IMR-90 (cell line): ENCODE measurements around the gene PRR16. TPM values are rescaled to one million over a fixed set of nuclear protein-coding genes. Genes with fewer than 3 reads are reported as not detected.

Source experiments
- ATAC-seq: fragments of 200-7000 bp; cut with Tn5 transposase; 2 replicates; pipeline ENCODE4 v1.9.1; 2020; ENCODE audit warnings: low read depth, mild to moderate bottlenecking, moderate library complexity
- BruUV-seq: library from RNA; stranded (reverse); fragments of 400-500 nt; replicated peaks from 2 replicates; lab custom pipeline; 2021; lab: Mats Ljungman, UMichigan
- CTCF ChIA-PET: fragments of 300-600 bp; formaldehyde crosslinking; extraction: SDS; loops from one replicate; lab custom pipeline; 2021; ENCODE audit warnings: antibody characterized with exemption; lab: Yijun Ruan, JAX
- POLR2A ChIA-PET: fragments of 300-600 bp; sonication (Branson Sonifier 250); formaldehyde crosslinking; loops from one replicate; lab custom pipeline; 2022; ENCODE audit warnings: antibody characterized with exemption; ENCODE audit not compliant: unreplicated experiment; lab: Charles Lee
- DNase-seq: peaks from one replicate; pipeline ENCODE4 v3.0.0; 2013
- H2AFZ ChIP-seq: replicated peaks from 2 replicates; pipeline ENCODE3; 2013; ENCODE audit warnings: low read length, mild to moderate bottlenecking; ENCODE audit not compliant: poor library complexity
- H2AK5ac ChIP-seq: 2 replicates; pipeline ENCODE4 v1.6.1; 2013; ENCODE audit warnings: low read depth, low read length, inconsistent platforms
- H2AK9ac ChIP-seq: replicated peaks from 2 replicates; pipeline ENCODE3; 2013; ENCODE audit warnings: mild to moderate bottlenecking, low read depth, low read length, moderate library complexity; ENCODE audit not compliant: poor library complexity
- H2BK120ac ChIP-seq: 2 replicates; pipeline ENCODE4 v1.6.1; 2013; ENCODE audit warnings: low read depth, low read length, inconsistent platforms
- H2BK15ac ChIP-seq: 3 replicates; pipeline ENCODE4 v1.6.1; 2013; ENCODE audit warnings: low read depth, low read length, inconsistent platforms
- H2BK20ac ChIP-seq: 2 replicates; pipeline ENCODE4 v1.6.1; 2013; ENCODE audit warnings: low read depth, mild to moderate bottlenecking, inconsistent platforms, low read length, moderate library complexity
- H2BK5ac ChIP-seq: 2 replicates; pipeline ENCODE4 v1.6.1; 2013; ENCODE audit warnings: mild to moderate bottlenecking, low read depth, low read length, inconsistent platforms; ENCODE audit not compliant: poor library complexity, severe bottlenecking
- H3K14ac ChIP-seq: replicated peaks from 2 replicates; pipeline ENCODE4 v1.6.1; 2013; ENCODE audit warnings: low read depth, low read length, inconsistent platforms
- H3K18ac ChIP-seq: 2 replicates; pipeline ENCODE4 v1.6.1; 2013; ENCODE audit warnings: low read depth, low read length, control low read depth
- H3K23ac ChIP-seq: 2 replicates; pipeline ENCODE4 v1.6.1; 2013; ENCODE audit warnings: low read depth, low read length, inconsistent platforms
- H3K27ac ChIP-seq: 2 replicates; pipeline ENCODE4 v1.5.1; 2013; ENCODE audit warnings: mild to moderate bottlenecking, control low read depth, low read length; ENCODE audit not compliant: insufficient read depth
- H3K27me3 ChIP-seq: 2 replicates; pipeline ENCODE4 v1.6.1; 2013; ENCODE audit warnings: low read length; ENCODE audit not compliant: control insufficient read depth, insufficient read depth
- H3K36me3 ChIP-seq: 2 replicates; pipeline ENCODE4 v1.6.1; 2013; ENCODE audit warnings: low read length, mixed read lengths; ENCODE audit not compliant: control insufficient read depth, insufficient read depth
- H3K4ac ChIP-seq: 2 replicates; pipeline ENCODE4 v1.6.1; 2013; ENCODE audit warnings: low read depth, low read length, inconsistent platforms
- H3K4me1 ChIP-seq: 2 replicates; pipeline ENCODE4 v1.6.1; 2013; ENCODE audit warnings: low read length, mixed read lengths; ENCODE audit not compliant: control insufficient read depth, insufficient read depth
- H3K4me2 ChIP-seq: 2 replicates; pipeline ENCODE4 v1.6.1; 2013; ENCODE audit warnings: low read depth, mild to moderate bottlenecking, control low read depth, low read length, moderate library complexity
- H3K4me3 ChIP-seq: 2 replicates; pipeline ENCODE4 v1.5.1; 2013; ENCODE audit warnings: low read depth, mild to moderate bottlenecking, control low read depth, low read length, moderate library complexity; ENCODE audit not compliant: insufficient read depth
- H3K56ac ChIP-seq: 2 replicates; pipeline ENCODE4 v1.6.1; 2013; ENCODE audit warnings: low read length, inconsistent platforms; ENCODE audit not compliant: insufficient read depth; ENCODE audit errors: extremely low read depth
- H3K79me1 ChIP-seq, 2 experiments: 2 replicates each; pipeline ENCODE4 v1.6.1; 2013; ENCODE audit warnings: low read length in 2 of 2, inconsistent platforms in 1 of 2, low read depth in 1 of 2
- H3K9ac ChIP-seq: 2 replicates; pipeline ENCODE4 v1.6.1; 2013; ENCODE audit warnings: low read depth, low read length, control low read depth
- H3K9me1 ChIP-seq: 2 replicates; pipeline ENCODE4 v1.6.1; 2013; ENCODE audit warnings: low read length, inconsistent platforms; ENCODE audit not compliant: insufficient read depth
- H3K9me3 ChIP-seq: 2 replicates; pipeline ENCODE4 v1.6.1; 2013; ENCODE audit warnings: low read length; ENCODE audit not compliant: control insufficient read depth, insufficient read depth
- H4K20me1 ChIP-seq: 2 replicates; pipeline ENCODE4 v1.6.1; 2013; ENCODE audit warnings: low read length, inconsistent platforms; ENCODE audit not compliant: insufficient read depth
- H4K5ac ChIP-seq: 2 replicates; pipeline ENCODE4 v1.6.1; 2013; ENCODE audit warnings: mild to moderate bottlenecking, low read depth, low read length, control low read depth
- H4K8ac ChIP-seq, 2 experiments: 2 replicates each; pipeline ENCODE4 v1.6.1; 2013; ENCODE audit warnings: low read depth in 2 of 2, low read length in 2 of 2, control low read depth in 1 of 2, inconsistent platforms in 1 of 2
- H4K91ac ChIP-seq: 2 replicates; pipeline ENCODE4 v1.6.1; 2013; ENCODE audit warnings: low read depth, low read length, inconsistent platforms; ENCODE audit not compliant: insufficient read depth
- BHLHE40 ChIP-seq: fragments of 150-350 bp; IDR thresholded peaks from 2 replicates; pipeline ENCODE4 v1.6.1; 2016; ENCODE audit warnings: mild to moderate bottlenecking, low read depth, low read length
- CEBPB ChIP-seq: IDR thresholded peaks from 2 replicates; pipeline ENCODE4 v1.6.1; 2012; ENCODE audit warnings: low read depth, low read length, improper control_type of control experiment
- CHD1 ChIP-seq: IDR thresholded peaks from 2 replicates; pipeline ENCODE4 v1.6.1; 2012; ENCODE audit warnings: low read depth, low read length, improper control_type of control experiment
- ELK1 ChIP-seq: fragments of 150-350 bp; IDR thresholded peaks from 2 replicates; pipeline ENCODE4 v1.6.1; 2016; ENCODE audit warnings: low read depth, mild to moderate bottlenecking, low read length, moderate library complexity, borderline replicate concordance
- MAFK ChIP-seq: IDR thresholded peaks from 2 replicates; pipeline ENCODE4 v1.6.1; 2012; ENCODE audit warnings: low read depth, low read length, improper control_type of control experiment
- MAZ ChIP-seq: IDR thresholded peaks from 2 replicates; pipeline ENCODE4 v1.6.1; 2012; ENCODE audit warnings: low read depth, mild to moderate bottlenecking, low read length, improper control_type of control experiment, moderate library complexity, borderline replicate concordance
- MXI1 ChIP-seq: IDR thresholded peaks from 2 replicates; pipeline ENCODE4 v1.6.1; 2012; ENCODE audit warnings: low read depth, mild to moderate bottlenecking, low read length, moderate library complexity, borderline replicate concordance
- NFE2L2 ChIP-seq: fragments of 150-350 bp; IDR thresholded peaks from 2 replicates; pipeline ENCODE4 v1.6.1; 2016; ENCODE audit warnings: low read depth, mild to moderate bottlenecking, low read length
- POLR2A ChIP-seq: IDR thresholded peaks from 2 replicates; pipeline ENCODE4 v1.6.1; 2012; ENCODE audit warnings: mild to moderate bottlenecking, low read depth, low read length
- RAD21 ChIP-seq: IDR thresholded peaks from 2 replicates; pipeline ENCODE4 v1.6.1; 2012; ENCODE audit warnings: low read length, improper control_type of control experiment
- RCOR1 ChIP-seq: IDR thresholded peaks from 2 replicates; pipeline ENCODE4 v1.6.1; 2012; ENCODE audit warnings: mild to moderate bottlenecking, low read length, improper control_type of control experiment; ENCODE audit not compliant: insufficient replicate concordance
- USF2 ChIP-seq: fragments of 150-350 bp; IDR thresholded peaks from 2 replicates; pipeline ENCODE4 v1.6.1; 2017; ENCODE audit warnings: mild to moderate bottlenecking, antibody characterized with exemption, low read length, low read depth
- WGBS, 2 experiments: methylation state at CpG; one replicate each; pipeline versions ENCODE4 v1.1.5 to v1.1.7; 2013; ENCODE audit warnings: missing lambda C conversion rate in 2 of 2; ENCODE audit not compliant: insufficient read length in 1 of 2; ENCODE audit errors: extremely low coverage in 2 of 2; 5-methylcytosine and 5-hydroxymethylcytosine counted together
- dilution Hi-C: fragments of 300-500 bp; cut with HindIII; formaldehyde crosslinking; loops from one replicate; pipeline ENCODE4 v1.14.3; 2018; ENCODE audit warnings: low sequenced_read_pairs; ENCODE audit not compliant: unreplicated experiment
- in situ Hi-C: fragments of 300-500 bp; cut with MboI; formaldehyde crosslinking; loops from 3 replicates; pipeline ENCODE4 v1.14.3; 2019; ENCODE audit warnings: low sequenced_read_pairs, inconsistent platforms, mixed read lengths
- intact Hi-C: fragments of 100-400 bp; cut with micrococcal nuclease; formaldehyde crosslinking; loops from 2 replicates; pipeline ENCODE4 v1.10.0; 2022
- polyA plus RNA-seq, 3 experiments: library from polyadenylated mRNA; depleted of rRNA; stranded (reverse); fragments of >200 nt; gene quantifications; 2 replicates each; pipeline ENCODE4 v1.2.3, GENCODE V29; 2012; ENCODE audit warnings: low replicate concordance in 1 of 3
- total RNA-seq: library from RNA; depleted of rRNA; stranded (reverse); fragments of >200 nt; gene quantifications from 2 replicates; pipeline ENCODE4 v1.2.3, GENCODE V29; 2012
- TF ChIP-seq, protein P1 (sequence below): conservative IDR thresholded peaks from 2 replicates; pipeline ENCODE4 v1.5.1; 2012; ENCODE audit warnings: mild to moderate bottlenecking, low read depth, low read length, improper control_type of control experiment

Gene PRR16
- total and polyA plus RNA-seq, 2 of the 4 experiments (the other 2 are of a cell fraction): 9.9 to 45.2 TPM

- intact Hi-C loops (loop anchor here (5.0 kb wide), 1 partner anchor 777 kb away; no protein-coding TSS in a partner anchor), dilution Hi-C loops (no loop called here), in situ Hi-C loops (no loop called here)
- TF ChIP-seq USF2 (no peak), MXI1 (no peak), RAD21 (no peak), NFE2L2 (no peak), ELK1 (no peak), MAFK (no peak), POLR2A (no peak), RCOR1 (no peak), BHLHE40 (no peak), CEBPB (no peak), MAZ (no peak), CHD1 (no peak)
- TF ChIP-seq, protein P1, sequence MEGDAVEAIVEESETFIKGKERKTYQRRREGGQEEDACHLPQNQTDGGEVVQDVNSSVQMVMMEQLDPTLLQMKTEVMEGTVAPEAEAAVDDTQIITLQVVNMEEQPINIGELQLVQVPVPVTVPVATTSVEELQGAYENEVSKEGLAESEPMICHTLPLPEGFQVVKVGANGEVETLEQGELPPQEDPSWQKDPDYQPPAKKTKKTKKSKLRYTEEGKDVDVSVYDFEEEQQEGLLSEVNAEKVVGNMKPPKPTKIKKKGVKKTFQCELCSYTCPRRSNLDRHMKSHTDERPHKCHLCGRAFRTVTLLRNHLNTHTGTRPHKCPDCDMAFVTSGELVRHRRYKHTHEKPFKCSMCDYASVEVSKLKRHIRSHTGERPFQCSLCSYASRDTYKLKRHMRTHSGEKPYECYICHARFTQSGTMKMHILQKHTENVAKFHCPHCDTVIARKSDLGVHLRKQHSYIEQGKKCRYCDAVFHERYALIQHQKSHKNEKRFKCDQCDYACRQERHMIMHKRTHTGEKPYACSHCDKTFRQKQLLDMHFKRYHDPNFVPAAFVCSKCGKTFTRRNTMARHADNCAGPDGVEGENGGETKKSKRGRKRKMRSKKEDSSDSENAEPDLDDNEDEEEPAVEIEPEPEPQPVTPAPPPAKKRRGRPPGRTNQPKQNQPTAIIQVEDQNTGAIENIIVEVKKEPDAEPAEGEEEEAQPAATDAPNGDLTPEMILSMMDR: no peak
- Histone ChIP-seq H3K56ac (no peak overlapping the region), H2AFZ (no peak overlapping the region), H4K20me1 (no peaks in the 10 kb centered on the region; the same call in 1 of the 2 replicates), H2BK15ac (no peak overlapping the region), H3K4ac (no peak overlapping the region), H3K27me3 (no peaks in the 10 kb centered on the region), H3K18ac (no peak overlapping the region), H4K8ac (no peak overlapping the region; a peak in 1 of 4 replicates), H3K9ac (no peak overlapping the region), H3K4me2 (no peak overlapping the region), H2AK5ac (no peak overlapping the region), H3K23ac (no peak overlapping the region), H3K9me3 (no peaks in the 10 kb centered on the region; the same call in 1 of the 2 replicates), H3K79me1 (peaks cover 24 to 45% of the 10 kb centered on the region in 2 experiments), H3K27ac (no peak overlapping the region), H2BK5ac (no peak overlapping the region), H3K36me3 (no peaks in the 10 kb centered on the region), H3K9me1 (0 out of 2 replicates have a peak, but pooled peaks cover 2% of the 10 kb centered on the region), H4K91ac (no peak overlapping the region), H2AK9ac (no peak overlapping the region), H4K5ac (no peak overlapping the region), H2BK20ac (no peak overlapping the region), H3K14ac (no peak overlapping the region), H3K4me3 (no peak overlapping the region), H3K4me1 (peaks cover 3% of the 10 kb centered on the region; the same call in 1 of the 2 replicates), H2BK120ac (peak overlapping the region; percentile 19; the same call in 1 of the 2 replicates)
- ChIA-PET POLR2A (no interaction called here), CTCF (interaction anchor here (0.6 kb wide), 1 partner anchor 1131 kb away, joined by 3 read pairs; no protein-coding TSS in a partner anchor)
- BruUV-seq: no TSS peak
- WGBS, 2 experiments: no CpG with 5 or more reads among the region's 4 CpGs
- DNase-seq (peak; percentile 62), ATAC-seq (peak; percentile 27; the same call in 1 of the 2 replicates)
Measured at GRCh38 chr5:120479066-120479465, 15.0 kb downstream of the PRR16 start.
